Type B pancreatic cell (in vitro differentiated cells): ENCODE data around the gene B4GALT6. TPM values are rescaled to one million over a fixed set of nuclear protein-coding genes. Genes with fewer than 3 reads are reported as not detected.
"Not testable (repeated sequence)": the region's sequence is repeated elsewhere in the genome, so short reads cannot be mapped to it uniquely, and the experiment has no call there.

Experiments
- DNase-seq: peaks from one replicate; pipeline ENCODE4 v3.0.0; 2021; ENCODE audit warnings: mixed read lengths; ENCODE audit not compliant: unreplicated experiment; ENCODE audit errors: extremely low spot score
- H3K27ac Mint-ChIP-seq: 2 replicates; pipeline ENCODE4 v1.8.0; 2021; ENCODE audit warnings: mild to moderate bottlenecking, mixed read lengths
- H3K27me3 Mint-ChIP-seq: 2 replicates; pipeline ENCODE4 v1.8.0; 2021; ENCODE audit warnings: mixed read lengths
- H3K36me3 Mint-ChIP-seq: 2 replicates; pipeline ENCODE4 v1.8.0; 2021; ENCODE audit warnings: mixed read lengths
- H3K4me1 Mint-ChIP-seq: one replicate; pipeline ENCODE4 v1.8.0; 2021; ENCODE audit warnings: mixed read lengths; ENCODE audit not compliant: unreplicated experiment
- H3K4me3 Mint-ChIP-seq: 2 replicates; pipeline ENCODE4 v1.8.0; 2021; ENCODE audit warnings: mild to moderate bottlenecking, mixed read lengths
- H3K9me3 Mint-ChIP-seq: 2 replicates; pipeline ENCODE4 v1.8.0; 2021; ENCODE audit warnings: mixed read lengths
- CTCF ChIP-seq: fragments of 200-600 bp; sonication (generic); conservative IDR thresholded peaks from 2 replicates; pipeline ENCODE4 v1.5.0; 2021; ENCODE audit warnings: antibody characterized with exemption, mild to moderate bottlenecking
- long read RNA-seq: library from polyadenylated mRNA; unstranded; transcript quantifications from one replicate; pipeline ENCODE4 v2.0.0, GENCODE V29; 2020
- total RNA-seq: library from RNA; stranded (reverse); gene quantifications from 2 replicates; pipeline ENCODE4 v1.2.1, GENCODE V29; 2021; ENCODE audit warnings: low replicate concordance

B4GALT6 gene
- total RNA-seq = 35.9 and 47.5 TPM in 2 replicates
- long read RNA-seq, partial matches to known transcripts = 1 of 10 reads
- long read RNA-seq, other reads (novel, unspliced or antisense) = 7 of 10 reads

GRCh38 chr18:31684279-31685096 lies at the start of gene B4GALT6:
TSS of gene B4GALT6 (minus strand) at chr18:31684581. CDS start at chr18:31684426, 155 bp downstream.
- H3K9me3 Mint-ChIP-seq = no peaks in the 10 kb centered on the region
- H3K4me1 Mint-ChIP-seq = peaks cover 39% of the 10 kb centered on the region
- H3K27ac Mint-ChIP-seq = peak within 1 kb of the TSS; percentile 95
- H3K4me3 Mint-ChIP-seq = peak within 1 kb of the TSS; percentile 97
- no peaks in the 10 kb centered on the region for H3K27me3 Mint-ChIP-seq
- peaks cover 6% of the 10 kb centered on the region for H3K36me3 Mint-ChIP-seq
- DNase-seq = peak; percentile 75
- peak; percentile 15 for TF ChIP-seq CTCF

- Mint-ChIP-seq H3K36me3 (no peaks in the 10 kb centered on the region), H3K9me3 (peaks cover 4% of the 10 kb centered on the region), H3K4me1 (peaks cover 10% of the 10 kb centered on the region), H3K27ac (no peak overlapping the region), H3K27me3 (no peaks in the 10 kb centered on the region), H3K4me3 (no peak overlapping the region)
- no peak for TF ChIP-seq CTCF
- DNase-seq = no peak
Measured at GRCh38 chr18:31731628-31732027, 47.2 kb upstream of the B4GALT6 start.

GRCh38 chr18:31729196-31729595 lies 44.8 kb upstream of the B4GALT6 start:
- H3K4me3 Mint-ChIP-seq, DNase-seq, H3K36me3 Mint-ChIP-seq, H3K9me3 Mint-ChIP-seq, H3K27me3 Mint-ChIP-seq, H3K27ac Mint-ChIP-seq: not testable (repeated sequence)
- peaks cover 10% of the 10 kb centered on the region for H3K4me1 Mint-ChIP-seq

- TF ChIP-seq CTCF = no peak
- H3K9me3 Mint-ChIP-seq = peaks cover 7% of the 10 kb centered on the region
- no peaks in the 10 kb centered on the region for H3K27me3 Mint-ChIP-seq
- no peak for DNase-seq
- peaks cover 5% of the 10 kb centered on the region for H3K36me3 Mint-ChIP-seq
- peaks cover 8% of the 10 kb centered on the region for H3K4me1 Mint-ChIP-seq
- no peak overlapping the region for H3K27ac Mint-ChIP-seq
- H3K4me3 Mint-ChIP-seq = no peak overlapping the region
Measured at GRCh38 chr18:31723990-31724711, 39.8 kb upstream of the B4GALT6 start.

GRCh38 chr18:31723639-31723989 lies 39.2 kb upstream of the B4GALT6 start:
- H3K9me3 Mint-ChIP-seq = peaks cover 10% of the 10 kb centered on the region
- DNase-seq = no peak
- no peak for TF ChIP-seq CTCF
- peaks cover 5% of the 10 kb centered on the region for H3K36me3 Mint-ChIP-seq
- peaks cover 8% of the 10 kb centered on the region for H3K4me1 Mint-ChIP-seq
- no peak overlapping the region for H3K4me3 Mint-ChIP-seq
- H3K27me3 Mint-ChIP-seq = no peaks in the 10 kb centered on the region
- H3K27ac Mint-ChIP-seq = no peak overlapping the region
